KMS-11 (cell line): Measurements from ENCODE around the gene NAMPT.

Experiments used
- H2AFZ ChIP-seq: fragments of 200-600 bp; sonication (generic); 2 replicates; pipeline ENCODE4 v1.6.1; 2016; ENCODE audit warnings: antibody characterized with exemption, mixed run types, low read depth
- H3K27ac ChIP-seq: fragments of 200-600 bp; sonication (generic); 2 replicates; pipeline ENCODE4 v1.6.1; 2016; ENCODE audit warnings: mild to moderate bottlenecking, mixed run types
- H3K27me3 ChIP-seq: fragments of 200-600 bp; sonication (generic); 2 replicates; pipeline ENCODE4 v1.6.1; 2017; ENCODE audit warnings: mild to moderate bottlenecking, low read depth, mixed run types, moderate library complexity; ENCODE audit not compliant: insufficient read depth
- H3K36me3 ChIP-seq: fragments of 200-600 bp; sonication (generic); 2 replicates; pipeline ENCODE4 v1.6.1; 2017; ENCODE audit warnings: mild to moderate bottlenecking, mixed run types; ENCODE audit not compliant: insufficient read depth
- H3K4me1 ChIP-seq: fragments of 200-600 bp; sonication (generic); 2 replicates; pipeline ENCODE4 v1.6.1; 2016; ENCODE audit warnings: mild to moderate bottlenecking, low read depth, mixed run types; ENCODE audit not compliant: poor library complexity, severe bottlenecking
- H3K4me2 ChIP-seq: fragments of 200-600 bp; sonication (generic); 2 replicates; pipeline ENCODE4 v1.7.0; 2016; ENCODE audit warnings: mild to moderate bottlenecking, mixed run types
- H3K4me3 ChIP-seq: fragments of 200-600 bp; sonication (generic); IDR thresholded peaks from 2 replicates; pipeline ENCODE4 v1.6.1; 2017; ENCODE audit warnings: low read depth, low read length, mixed read lengths; ENCODE audit not compliant: insufficient read depth
- H3K79me2 ChIP-seq: fragments of 200-600 bp; sonication (generic); 2 replicates; pipeline ENCODE4 v1.6.1; 2016; ENCODE audit warnings: low read depth, mixed run types; ENCODE audit not compliant: insufficient read depth
- H3K9ac ChIP-seq: fragments of 200-600 bp; sonication (generic); 2 replicates; pipeline ENCODE4 v1.6.1; 2016; ENCODE audit warnings: mild to moderate bottlenecking, mixed run types
- H4K20me1 ChIP-seq: fragments of 200-600 bp; sonication (generic); 2 replicates; pipeline ENCODE4 v1.6.1; 2016; ENCODE audit warnings: mild to moderate bottlenecking, mixed run types; ENCODE audit not compliant: insufficient read depth
- CTCF ChIP-seq: fragments of 200-600 bp; sonication (generic); conservative IDR thresholded peaks from 2 replicates; pipeline ENCODE4 v1.6.1; 2017; ENCODE audit warnings: low read depth, mild to moderate bottlenecking, antibody characterized with exemption, low read length, moderate library complexity, mixed read lengths

The NAMPT gene

GRCh38 chr7:106288263-106288662, 3.5 kb upstream of the NAMPT start:
- no peaks in the 10 kb centered on the region for H4K20me1 ChIP-seq
- no peak overlapping the region for H3K4me3 ChIP-seq
- H3K27ac ChIP-seq = no peak overlapping the region
- no peaks in the 10 kb centered on the region for H3K36me3 ChIP-seq
- H3K27me3 ChIP-seq = no peaks in the 10 kb centered on the region
- no peak for TF ChIP-seq CTCF
- H3K4me2 ChIP-seq = no peak overlapping the region
- peaks cover 9% of the 10 kb centered on the region for H3K79me2 ChIP-seq
- no peak overlapping the region for H3K9ac ChIP-seq
- H3K4me1 ChIP-seq = peaks cover 10% of the 10 kb centered on the region
- H2AFZ ChIP-seq = no peak overlapping the region

GRCh38 chr7:106287786-106288185, 3.0 kb upstream of the NAMPT start:
- peaks cover 13% of the 10 kb centered on the region for H3K79me2 ChIP-seq
- H3K9ac ChIP-seq = no peak overlapping the region
- no peaks in the 10 kb centered on the region for H3K27me3 ChIP-seq
- no peak overlapping the region for H3K4me3 ChIP-seq
- no peak overlapping the region for H3K4me2 ChIP-seq
- 0 out of 2 replicates have a peak, but pooled peaks cover 1% of the 10 kb centered on the region for H4K20me1 ChIP-seq
- no peaks in the 10 kb centered on the region for H3K36me3 ChIP-seq
- no peak overlapping the region for H2AFZ ChIP-seq
- TF ChIP-seq CTCF = no peak
- no peak overlapping the region for H3K27ac ChIP-seq
- peaks cover 15% of the 10 kb centered on the region for H3K4me1 ChIP-seq

- Histone ChIP-seq H4K20me1 (0 out of 2 replicates have a peak, but pooled peaks cover 3% of the 10 kb centered on the region), H3K27me3 (no peaks in the 10 kb centered on the region), H2AFZ (peak overlapping the region; percentile 81), H3K79me2 (peaks cover 31% of the 10 kb centered on the region), H3K36me3 (no peaks in the 10 kb centered on the region), H3K4me2 (peak overlapping the region; percentile 92), H3K4me1 (peaks cover 33% of the 10 kb centered on the region), H3K4me3 (peak overlapping the region; percentile 56), H3K9ac (peak overlapping the region; percentile 92), H3K27ac (peak overlapping the region; percentile 83)
- no peak for TF ChIP-seq CTCF
These were observed 1.2 kb upstream of the NAMPT start for GRCh38 chr7:106285855-106286492.

GRCh38 chr7:106285051-106285854, 470 bp upstream of the NAMPT start:
- Histone ChIP-seq H3K4me3 (peak overlapping the region; percentile 56), H3K79me2 (peaks cover 39% of the 10 kb centered on the region), H3K27ac (peak overlapping the region; percentile 83), H3K9ac (peak overlapping the region; percentile 92), H3K27me3 (no peaks in the 10 kb centered on the region), H3K4me2 (peak overlapping the region; percentile 92), H4K20me1 (0 out of 2 replicates have a peak, but pooled peaks cover 3% of the 10 kb centered on the region), H3K36me3 (no peaks in the 10 kb centered on the region), H2AFZ (peak overlapping the region; percentile 81), H3K4me1 (peaks cover 35% of the 10 kb centered on the region)
- TF ChIP-seq CTCF = no peak
